ENCODE measurements around the gene HOXD8. TPM values are rescaled to one million over a fixed set of nuclear protein-coding genes. Genes with fewer than 3 reads are reported as not detected.

HOXD8 gene
- total and polyA plus RNA-seq, 9 of the 15 experiments (the other 6 are each of a cell fraction or from before 2014, with no cell fraction given): 0.04 to 0.15 TPM; not detected in 7

GRCh38 chr2:176107731-176108181 lies 21.7 kb upstream of the HOXD8 start (continued):
- no peak for TF ChIP-seq ARID4B (CRISPR knock-in tag; IDR thresholded peaks at IDR 0.05)

DNA sequence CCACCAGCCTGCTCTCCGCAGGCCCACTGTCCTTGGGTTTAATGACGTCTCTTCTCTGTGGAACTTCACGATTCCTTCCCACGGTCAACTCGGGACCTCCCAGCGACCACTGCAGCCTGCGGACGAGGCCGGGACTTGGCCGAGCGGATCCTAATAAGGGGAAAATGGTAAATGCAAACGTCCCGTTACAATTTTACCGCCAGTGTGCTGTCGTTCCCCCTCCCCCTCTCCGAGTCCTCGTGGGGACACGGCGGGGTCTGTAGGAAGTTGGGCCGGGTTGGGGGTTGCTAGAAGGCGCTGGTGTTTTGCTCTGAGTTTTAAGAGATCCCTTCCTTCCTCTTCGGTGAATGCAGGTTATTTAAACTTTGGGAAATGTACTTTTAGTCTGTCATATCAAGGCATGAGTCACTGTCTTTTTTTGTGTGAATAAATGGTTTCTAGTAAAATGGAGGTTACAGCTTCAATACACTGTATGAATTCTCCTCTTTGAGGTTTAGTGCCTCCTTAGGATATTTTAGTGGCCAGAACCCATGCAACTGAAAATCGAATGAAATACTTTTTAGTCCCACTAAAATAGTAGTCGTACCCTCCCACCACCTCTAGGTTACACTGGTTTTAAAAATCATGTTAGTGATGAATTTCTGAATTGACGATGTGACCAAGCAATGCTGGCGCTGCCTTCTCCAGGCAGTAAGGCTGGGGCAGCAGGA lies 20.2 kb upstream of the HOXD8 start:
- no peak overlapping the region for H3K9ac ChIP-seq (ENCODE audit: insufficient read depth in 1 of 2, low read depth in 2 of 2, low read length in 2 of 2)
- H3K79me2 ChIP-seq (ENCODE audit: control insufficient read depth, insufficient read depth, low read length): no peaks in the 10 kb centered on the region
- H3K9me3 ChIP-seq (replicated peaks; ENCODE audit: control insufficient read depth, insufficient read depth, low read depth, low read length): no peaks in the 10 kb centered on the region
- H3K4me2 ChIP-seq (ENCODE audit: insufficient read depth, low read length): no peak overlapping the region
- no peak overlapping the region for H3K27ac ChIP-seq (ENCODE audit: extremely low read depth, low read depth, low read length)
- 3% methylated on average over 26 of the region's 26 CpGs for WGBS (ENCODE audit: insufficient coverage, low coverage, missing lambda C conversion rate)
- DNase-seq (ENCODE audit: extremely low read depth in 1 of 4, low spot score in 3 of 4) (no peak), ATAC-seq (no peak), FAIRE-seq (peak; percentile 26)
- no peaks in the 10 kb centered on the region for H3K9me1 ChIP-seq (ENCODE audit: control insufficient read depth, insufficient read depth, low read length)
- H3K4me3 ChIP-seq: no peak overlapping the region
- intact Hi-C loops (cut with micrococcal nuclease): no loop called here
- peaks cover 0 to 14% of the 10 kb centered on the region in 2 experiments; a peak in 1 of 5 replicates for H3K4me1 ChIP-seq (replicated peaks in 1 of 2; ENCODE audit: control insufficient read depth in 2 of 2, insufficient read depth in 2 of 2, low read length in 2 of 2)
- TF ChIP-seq SAFB2 (IDR thresholded peaks at IDR 0.05; ENCODE audit: borderline replicate concordance, low read depth, low read length, severe bottlenecking): no peak
- peaks cover 1% of the 10 kb centered on the region; the same call in 1 of the 2 replicates for H4K20me1 ChIP-seq (replicated peaks; ENCODE audit: control insufficient read depth, insufficient read depth, low read length)
- H2AFZ ChIP-seq (ENCODE audit: low read depth, low read length): no peak overlapping the region
- ChIA-PET CTCF (ENCODE audit: low intra/inter-chr PET ratio) (no interaction called here), POLR2A (no interaction called here)
- in situ Hi-C loops (cut with MboI): no loop called here
- no peaks in the 10 kb centered on the region for H3K36me3 ChIP-seq (ENCODE audit: control insufficient read depth, insufficient read depth, low read length)
- H3K27me3 ChIP-seq (ENCODE audit: control insufficient read depth in 2 of 2, insufficient read depth in 2 of 2, low read length in 2 of 2): peaks cover 42 to 50% of the 10 kb centered on the region in 2 experiments
- no TSS peak for BruUV-seq (replicated peaks)

Measured in K562 (cell line).